ENCODE data around the gene FXYD1.

FXYD1 gene

DNA sequence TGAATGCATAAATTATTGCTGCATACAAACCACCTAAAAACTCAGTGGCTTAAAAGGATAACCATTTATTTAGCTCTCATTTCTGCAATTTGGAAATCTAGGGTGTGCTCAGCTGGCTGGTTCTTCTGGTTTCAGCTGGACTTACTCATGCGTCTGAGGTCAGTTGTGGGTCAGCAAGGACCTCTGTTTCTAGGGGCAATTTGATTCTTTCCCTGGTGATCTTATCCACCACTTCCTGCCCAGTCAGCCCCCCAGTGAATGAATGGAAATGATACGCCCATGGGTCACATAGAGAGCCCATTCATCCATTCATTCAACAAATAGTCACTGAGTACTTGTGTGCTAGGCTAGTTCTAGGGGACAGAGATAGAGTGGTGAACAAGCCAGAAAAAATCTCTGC, 25.8 kb downstream of the FXYD1 start:
- Histone ChIP-seq H3K4me3 (ENCODE audit: low read depth, low read length) (no peak overlapping the region), H3K27ac (no peak overlapping the region), H3K36me3 (replicated peaks) (peaks cover 63% of the 10 kb centered on the region), H3K27me3 (replicated peaks) (no peaks in the 10 kb centered on the region)
- DNase-seq = no peak
- in situ Hi-C loops (cut with HindIII; ENCODE audit: low pct_ligation_motif_present, low sequenced_read_pairs) = no loop called here
- no peak for TF ChIP-seq CTCF (IDR thresholded peaks at IDR 0.05; ENCODE audit: low read depth, low read length, missing control alignments)

DNA sequence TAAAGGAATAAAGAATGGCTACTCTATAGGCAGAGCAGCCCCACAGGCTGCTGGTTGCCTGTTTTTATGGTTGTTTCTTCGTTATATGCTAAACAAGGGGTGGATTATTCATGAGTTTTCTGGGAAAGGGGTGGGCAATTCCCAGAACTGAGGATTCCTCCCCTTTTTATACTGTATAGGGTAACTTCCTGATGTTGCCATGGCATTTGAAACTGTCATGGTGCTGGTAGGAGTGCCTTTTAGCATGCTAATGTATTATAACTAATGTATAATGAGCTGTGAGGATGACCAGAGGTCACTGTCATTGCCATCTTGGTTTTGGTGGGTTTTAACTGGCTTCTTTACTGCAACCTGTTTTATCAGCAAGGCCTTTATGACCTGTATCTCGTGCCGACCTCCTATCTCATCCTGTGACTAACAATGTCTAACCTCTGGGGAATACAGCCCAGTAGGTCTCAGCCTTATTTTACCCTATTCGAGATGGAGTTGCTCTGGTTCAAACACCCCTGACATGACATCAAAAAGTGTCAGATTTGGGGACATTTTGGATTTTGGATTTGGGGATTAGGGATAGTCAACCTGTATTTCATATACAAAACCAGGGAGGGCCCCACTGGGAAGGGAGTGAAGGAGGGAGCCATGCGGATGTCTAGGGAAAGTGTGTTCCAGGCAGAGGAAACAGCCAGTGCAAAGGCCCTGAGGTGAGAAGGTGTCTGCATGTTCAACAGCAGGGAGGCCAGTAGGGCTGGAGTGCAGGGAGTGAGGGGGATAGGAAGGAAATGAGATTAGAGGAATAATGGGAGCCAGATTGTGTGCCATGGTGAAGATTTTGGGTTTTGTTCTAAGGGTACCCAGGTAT, 26.8 kb downstream of the FXYD1 start:
- H3K36me3 ChIP-seq (replicated peaks) = peaks cover 60% of the 10 kb centered on the region

DNA sequence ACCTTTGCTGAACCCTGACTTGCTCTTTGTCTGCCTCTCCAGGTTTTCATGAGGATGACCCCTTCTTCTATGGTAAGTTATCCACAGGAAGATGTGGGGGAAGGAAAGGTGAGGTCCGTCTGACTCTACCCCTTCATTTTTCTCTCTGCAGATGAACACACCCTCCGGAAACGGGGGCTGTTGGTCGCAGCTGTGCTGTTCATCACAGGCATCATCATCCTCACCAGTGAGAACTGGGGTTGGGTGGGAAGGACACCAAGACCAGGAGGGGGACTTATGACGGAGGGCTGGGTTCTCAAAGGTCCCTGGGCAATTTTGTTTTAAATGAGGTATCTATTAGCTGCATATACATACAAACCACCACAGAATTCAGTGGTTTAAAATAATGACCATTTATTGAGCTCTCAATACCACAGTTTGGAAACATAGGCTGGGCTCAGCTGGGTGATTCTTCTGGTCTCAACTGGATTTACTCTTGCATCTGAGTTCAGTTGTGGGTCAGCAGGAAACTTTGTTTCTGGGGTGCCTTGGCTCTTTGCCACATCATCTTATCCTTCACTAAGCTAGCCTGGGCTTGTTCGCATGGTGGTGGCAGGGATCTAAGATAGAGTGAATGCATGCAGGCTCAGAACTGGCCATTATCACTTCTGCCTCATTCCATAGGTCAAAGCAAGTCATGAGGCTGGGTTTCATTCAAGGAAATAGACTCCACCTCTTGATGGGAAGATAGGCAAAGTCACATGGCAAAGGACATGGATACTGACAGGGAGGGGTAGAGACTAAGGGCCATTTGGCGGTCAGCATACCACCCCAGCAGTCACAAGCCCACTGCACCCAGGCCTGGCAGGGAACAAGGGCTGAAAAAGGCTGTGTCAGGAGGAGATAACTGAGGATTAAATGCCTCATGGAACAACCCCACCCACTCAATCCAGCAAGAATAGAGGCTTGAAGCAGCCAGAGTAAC, 27.8 kb downstream of the FXYD1 start:
- no peak for DNase-seq
- H3K27me3 ChIP-seq (replicated peaks) = no peaks in the 10 kb centered on the region
- in situ Hi-C loops (cut with HindIII; ENCODE audit: low pct_ligation_motif_present, low sequenced_read_pairs) = no loop called here
- H3K4me3 ChIP-seq (ENCODE audit: low read depth, low read length) = no peak overlapping the region
- H3K36me3 ChIP-seq (replicated peaks) = peaks cover 56% of the 10 kb centered on the region
- TF ChIP-seq CTCF (IDR thresholded peaks at IDR 0.05; ENCODE audit: low read depth, low read length, missing control alignments) = no peak
- no peak overlapping the region for H3K27ac ChIP-seq

More for the DNA sequence above, 26.8 kb downstream of the FXYD1 start:
- no peaks in the 10 kb centered on the region for H3K27me3 ChIP-seq (replicated peaks)
- in situ Hi-C loops (cut with HindIII; ENCODE audit: low pct_ligation_motif_present, low sequenced_read_pairs) = no loop called here
- H3K4me3 ChIP-seq (ENCODE audit: low read depth, low read length) = no peak overlapping the region
- no peak for DNase-seq
- no peak overlapping the region for H3K27ac ChIP-seq
- TF ChIP-seq CTCF (IDR thresholded peaks at IDR 0.05; ENCODE audit: low read depth, low read length, missing control alignments) = no peak

DNA sequence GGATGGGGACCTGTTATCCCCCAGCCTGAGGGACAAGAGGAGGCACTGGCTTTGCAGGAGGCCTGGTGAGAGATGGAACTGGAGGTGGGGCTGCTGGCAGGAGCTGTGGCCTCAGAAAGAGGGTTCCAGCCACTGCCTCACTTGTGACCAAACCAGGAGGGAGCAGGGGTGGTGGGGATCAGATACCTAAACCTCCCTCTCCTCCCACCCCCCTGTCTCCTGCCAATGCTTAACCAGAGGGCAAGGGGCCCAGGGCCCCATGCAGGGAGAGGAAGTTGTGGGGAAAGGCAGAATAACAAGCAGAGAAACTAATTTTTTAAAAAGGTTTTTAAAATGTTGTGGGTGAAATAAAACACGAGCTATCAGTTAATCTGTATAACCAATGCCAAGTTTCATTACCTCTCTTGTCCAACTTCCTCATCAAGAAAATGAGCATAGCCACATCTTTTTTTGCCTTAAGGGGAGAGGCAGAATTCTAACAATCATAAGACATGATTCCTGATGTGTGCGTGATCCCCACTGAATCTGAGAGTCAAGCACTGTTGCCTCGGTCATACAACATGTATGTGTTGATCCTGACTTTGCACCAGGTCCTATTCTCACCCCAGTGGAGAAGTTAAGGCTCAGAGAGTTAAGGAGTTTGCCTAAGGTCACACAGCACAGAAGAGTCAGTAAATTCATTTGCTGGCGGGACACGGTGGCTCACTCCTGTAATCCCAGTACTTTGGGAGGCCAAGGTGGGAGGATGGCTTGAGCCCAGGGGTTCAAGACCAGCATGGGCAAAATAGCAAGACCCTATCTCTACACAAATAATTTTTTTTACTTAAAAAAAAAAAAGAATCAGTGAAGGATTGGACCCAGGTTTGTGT, 28.9 kb downstream of the FXYD1 start:
- no peak for DNase-seq
- no peak for TF ChIP-seq CTCF (IDR thresholded peaks at IDR 0.05; ENCODE audit: low read depth, low read length, missing control alignments)
- Histone ChIP-seq H3K36me3 (replicated peaks) (peaks cover 48% of the 10 kb centered on the region), H3K27ac (no peak overlapping the region), H3K4me3 (ENCODE audit: low read depth, low read length) (no peak overlapping the region), H3K27me3 (replicated peaks) (no peaks in the 10 kb centered on the region)
- in situ Hi-C loops (cut with HindIII; ENCODE audit: low pct_ligation_motif_present, low sequenced_read_pairs) = no loop called here

GRCh38 chr19:35168196-35168595, 29.6 kb downstream of the FXYD1 start:
- Histone ChIP-seq H3K27me3 (replicated peaks) (no peaks in the 10 kb centered on the region), H3K4me3 (ENCODE audit: low read depth, low read length) (no peak overlapping the region), H3K36me3 (replicated peaks) (peaks cover 42% of the 10 kb centered on the region), H3K27ac (no peak overlapping the region)
- no peak for TF ChIP-seq CTCF (IDR thresholded peaks at IDR 0.05; ENCODE audit: low read depth, low read length, missing control alignments)
- DNase-seq = no peak
- in situ Hi-C loops (cut with HindIII; ENCODE audit: low pct_ligation_motif_present, low sequenced_read_pairs) = no loop called here
